Measurements from ENCODE around the gene PDIA4.

PDIA4 gene

DNA sequence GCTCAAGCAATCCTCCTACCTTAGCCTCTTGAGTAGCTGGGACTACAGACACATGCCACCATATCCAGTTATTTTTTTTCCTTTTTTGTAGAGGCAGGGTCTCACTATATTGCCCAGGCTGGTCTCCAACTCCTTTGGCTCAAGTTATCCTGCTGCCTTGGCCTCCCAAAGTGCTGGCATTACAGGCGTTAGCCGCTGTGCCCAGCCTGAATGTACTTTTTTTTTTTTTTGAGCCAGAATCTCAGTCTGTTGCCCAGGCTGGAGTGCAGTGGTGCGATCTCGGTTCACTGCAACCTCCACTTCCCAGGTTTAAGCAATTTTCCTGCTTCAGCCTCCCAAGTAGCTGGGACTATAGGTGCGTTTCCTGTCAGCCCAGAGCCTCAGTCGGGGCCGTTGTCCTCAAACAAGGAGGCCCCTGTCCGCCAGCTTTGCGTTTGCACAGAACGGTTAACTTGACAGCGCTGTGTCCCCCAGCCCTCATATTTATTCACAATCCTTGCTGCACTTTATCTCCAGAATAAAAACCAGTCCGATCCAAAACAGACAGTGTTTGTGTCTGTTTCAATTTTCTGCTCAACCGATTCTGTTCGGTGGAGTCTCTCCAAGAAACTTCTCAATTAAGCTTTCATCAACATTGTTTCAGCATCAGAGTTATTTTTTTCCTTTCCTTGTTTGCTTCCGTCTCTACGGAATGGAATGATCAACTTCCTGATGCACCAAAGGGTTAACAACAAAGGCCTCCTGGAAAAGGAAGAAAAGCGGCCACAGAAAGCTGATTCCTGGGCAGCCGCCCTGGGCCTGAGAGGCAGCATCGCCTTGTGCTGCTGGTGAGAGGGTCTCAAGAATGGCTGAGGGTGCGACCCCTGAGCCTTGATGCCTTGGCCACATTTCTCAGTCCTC is 64.5 kb downstream of the PDIA4 start:
- no peak for DNase-seq

DNA sequence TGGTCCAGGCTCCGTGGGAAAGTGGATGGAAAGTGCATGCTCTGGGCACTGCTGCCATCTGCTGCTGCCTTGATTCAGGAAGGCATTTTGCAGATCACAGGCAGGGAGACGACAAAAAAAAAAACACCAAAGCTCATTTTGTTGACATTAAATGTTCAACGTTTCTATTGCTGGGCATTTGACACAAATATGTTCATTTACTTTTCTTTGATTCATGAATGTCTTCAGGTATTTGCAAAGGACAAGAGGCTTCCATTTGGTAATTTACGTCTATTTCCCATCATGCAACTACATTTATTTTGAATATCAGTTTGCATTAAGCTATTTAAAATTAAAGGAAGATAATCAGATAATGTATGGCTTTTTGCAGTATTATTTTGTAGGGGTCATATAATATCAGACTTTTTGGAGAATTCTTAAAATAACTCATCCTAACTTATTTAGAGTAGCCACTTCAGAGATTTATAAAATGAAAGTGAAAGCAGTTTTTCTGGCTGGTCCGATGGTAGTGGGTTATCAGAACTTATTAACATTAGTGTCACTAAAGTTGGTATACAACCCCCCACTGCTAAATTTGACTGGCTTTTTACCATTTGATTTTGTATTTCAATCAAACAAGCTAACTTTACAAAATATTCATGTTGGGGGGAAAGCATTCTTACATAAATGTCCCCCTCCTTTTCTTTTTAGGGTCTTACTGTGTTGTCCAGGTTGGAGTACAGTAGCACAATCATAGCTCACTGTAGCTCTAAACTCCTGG is 65.3 kb downstream of the PDIA4 start:
- peak; percentile 57 for DNase-seq

DNA sequence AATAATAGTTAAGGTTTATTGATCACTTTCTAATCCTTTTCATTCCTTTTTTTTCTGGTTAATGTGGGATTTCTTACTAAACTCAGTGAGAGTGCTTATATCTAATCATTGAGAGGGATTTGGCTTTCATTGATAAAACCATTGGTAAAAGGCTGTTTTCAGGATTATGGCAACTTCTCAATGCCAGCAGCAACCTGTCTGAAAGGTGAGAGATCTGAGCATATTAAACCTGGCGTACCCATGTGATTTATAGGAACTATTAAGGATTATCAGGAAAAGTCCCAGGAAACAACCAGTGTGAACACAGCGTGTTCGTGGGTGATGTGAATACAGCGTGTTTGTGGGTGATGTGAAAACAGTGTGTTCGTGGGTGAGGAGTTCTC is 65.9 kb downstream of the PDIA4 start:
- DNase-seq, result no peak

DNA sequence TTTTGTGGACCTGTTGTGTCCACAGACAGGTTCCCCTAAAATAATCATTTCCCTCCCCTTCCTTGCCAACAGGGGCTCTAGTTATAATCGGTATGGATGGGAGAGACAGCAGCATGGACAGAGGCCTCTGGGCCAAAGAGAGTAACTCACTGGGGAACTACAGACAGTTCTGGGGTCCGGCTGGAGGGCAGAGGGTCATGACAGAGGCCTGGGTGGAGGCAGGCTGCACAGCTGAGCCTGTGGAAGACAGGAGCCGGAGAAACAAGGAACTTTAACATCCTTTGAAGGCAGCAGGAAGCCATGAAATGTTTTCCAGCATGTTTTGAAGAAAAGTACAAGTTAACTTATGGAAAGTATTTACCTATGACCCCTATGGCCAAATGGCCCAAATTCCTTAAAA is 68.6 kb downstream of the PDIA4 start:
- no peak for DNase-seq

DNA sequence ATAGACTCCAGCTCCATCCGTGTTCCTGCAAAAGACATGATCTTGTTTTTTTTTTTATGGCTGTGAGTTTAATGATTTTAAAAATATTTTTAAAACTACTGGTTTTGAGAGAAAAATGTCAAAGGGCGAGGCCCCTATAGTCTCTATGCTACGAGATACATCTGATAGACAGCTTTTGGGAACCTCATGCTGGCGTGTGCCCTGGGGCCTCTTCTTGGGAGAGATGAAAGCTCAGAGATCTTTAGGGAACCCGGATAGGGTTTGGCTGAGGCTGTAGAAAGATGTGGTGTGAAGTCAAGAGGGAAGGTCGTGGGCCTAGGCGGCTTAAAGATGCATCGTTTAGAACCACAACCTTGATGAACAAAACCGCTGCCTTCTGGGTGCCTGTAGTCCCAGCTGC is 70.2 kb downstream of the PDIA4 start:
- no peak for DNase-seq

DNA sequence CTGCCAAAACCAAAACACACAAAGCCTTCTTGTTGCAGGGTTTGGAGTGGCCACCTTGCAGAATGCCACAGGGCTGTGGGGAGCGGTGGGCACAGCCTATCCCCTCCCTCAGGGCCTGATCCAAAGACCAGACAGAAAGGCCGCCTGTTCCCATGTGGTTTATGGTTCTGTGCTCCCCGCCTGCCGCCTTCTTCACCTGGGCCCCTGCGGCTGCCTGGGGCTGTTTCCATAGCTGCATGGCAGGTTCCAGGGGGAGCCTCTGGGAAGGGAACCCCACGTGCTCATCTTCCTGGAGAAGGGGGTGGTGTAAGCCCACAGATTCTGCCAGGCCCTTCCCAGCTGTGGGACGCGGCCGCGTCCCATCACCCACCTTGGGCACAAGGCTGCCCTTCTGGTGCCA is 73.5 kb downstream of the PDIA4 start:
- DNase-seq, result no peak

DNA sequence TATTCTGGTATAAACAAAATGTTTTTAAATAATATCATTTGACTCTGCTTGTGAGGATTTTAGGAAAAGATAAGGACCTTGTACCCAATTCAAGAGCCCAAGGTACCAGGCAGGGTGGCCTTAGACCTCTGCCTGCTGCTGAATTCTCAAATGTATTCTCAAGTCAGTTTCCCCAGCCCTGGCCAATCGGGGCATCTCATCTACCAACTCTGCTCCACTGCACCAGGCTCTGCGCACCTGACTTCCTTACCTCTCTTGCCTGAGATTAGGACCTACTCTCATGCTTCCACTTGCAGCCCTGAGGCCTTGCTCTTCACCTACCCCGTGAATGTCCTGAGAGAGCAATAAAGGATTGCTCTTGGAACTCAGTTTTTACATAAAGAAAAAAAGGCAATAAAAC is 74.6 kb downstream of the PDIA4 start:
- no peak for DNase-seq

Data from GF-D8 (cell line).